ENCODE results near the gene TUBG1.
A peak's percentile ranks its signal among the peaks of the same experiment; 100 is the strongest.
"Not testable (repeated sequence)": the region's sequence is repeated elsewhere in the genome, so short reads cannot be mapped to it uniquely, and the experiment has no call there.

TUBG1 gene

DNA sequence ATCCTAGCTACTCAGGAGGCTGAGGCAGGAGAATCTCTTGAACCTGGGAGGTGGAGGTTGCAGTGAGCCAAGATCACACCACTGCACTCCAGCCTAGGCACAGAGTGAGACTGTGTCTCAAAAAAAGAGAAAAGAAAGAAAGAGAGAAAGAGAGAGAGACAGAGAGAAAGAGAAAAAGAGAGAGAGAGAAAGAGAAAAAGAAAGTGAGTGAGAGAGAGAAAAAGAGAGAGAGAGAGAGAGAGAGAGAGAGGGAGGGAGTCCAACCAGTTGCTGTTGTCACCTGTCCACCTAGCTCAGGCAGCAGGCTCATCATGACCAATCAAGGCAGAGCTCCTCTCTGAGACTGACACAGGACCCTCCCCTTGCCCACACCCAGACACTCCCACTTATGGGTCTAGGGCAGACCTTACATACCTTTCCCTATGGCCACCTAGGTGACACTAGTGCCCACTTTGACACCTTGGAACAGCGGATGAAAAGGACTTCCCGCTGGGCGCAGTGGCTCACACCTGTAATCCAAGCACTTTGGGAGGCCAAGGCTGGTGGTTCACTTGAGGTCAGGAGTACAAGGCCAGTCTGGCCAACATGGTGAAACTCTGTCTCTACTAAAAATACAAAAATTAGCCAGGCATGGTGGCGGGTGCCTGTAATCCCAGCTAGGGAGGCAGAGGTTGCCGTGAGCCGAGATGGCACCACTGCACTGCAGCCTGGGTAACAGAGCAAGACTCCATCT lies 17.7 kb downstream of the TUBG1 start:
- not testable (repeated sequence) for DNase-seq

DNA sequence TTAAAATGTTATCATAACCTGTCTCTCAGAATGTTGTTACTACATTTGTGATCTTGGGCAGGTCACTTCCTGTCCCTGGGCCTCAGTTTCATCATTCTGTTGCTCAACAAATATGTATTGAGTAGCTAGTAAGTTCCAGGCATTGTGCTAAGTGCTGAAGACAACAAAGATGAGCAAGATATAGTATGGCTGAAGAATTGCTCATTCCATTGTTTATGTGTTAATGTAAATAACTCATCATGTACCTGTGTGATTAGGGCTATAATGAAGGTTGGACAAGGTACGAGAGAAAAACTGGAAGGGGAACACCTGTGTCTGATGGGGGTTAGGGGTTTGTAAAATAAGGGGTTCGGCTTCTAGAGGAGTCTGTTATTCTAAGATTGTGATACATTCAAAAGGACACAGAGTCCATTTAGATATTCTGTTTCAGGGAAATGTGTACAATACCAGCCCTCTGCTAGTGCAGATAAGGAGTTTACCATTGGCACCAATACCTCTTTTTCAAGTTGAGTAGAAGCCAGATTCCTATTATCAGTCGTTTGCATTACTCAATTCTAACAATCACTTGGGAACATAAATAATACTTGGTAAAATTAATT lies 20.0 kb downstream of the TUBG1 start:
- DNase-seq, result no peak

DNA sequence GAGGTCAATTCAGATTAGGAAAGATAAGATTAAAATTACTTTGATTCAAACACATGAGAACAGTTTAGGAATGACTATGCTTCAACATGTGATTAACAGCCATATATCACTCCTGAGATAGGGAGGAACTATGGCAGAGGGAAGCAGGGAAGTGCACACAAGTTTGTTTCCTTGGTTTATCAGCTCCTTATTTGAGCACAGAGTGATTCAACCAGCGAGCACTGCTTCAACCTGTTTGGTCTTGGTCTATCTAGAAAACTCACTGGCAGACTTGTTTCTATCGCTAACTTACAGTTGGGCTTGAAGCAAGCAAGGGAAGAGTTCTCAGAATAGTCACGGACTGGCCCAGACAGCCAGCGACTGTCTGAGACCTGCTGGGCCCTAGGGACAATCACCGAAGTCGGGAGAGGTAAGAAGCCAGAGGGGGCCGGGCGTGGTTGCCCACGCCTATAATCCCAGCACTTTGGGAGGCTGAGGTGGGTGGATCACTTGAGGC lies 23.5 kb downstream of the TUBG1 start:
- DNase-seq, result no peak

- DNase-seq, result no peak
Observed at GRCh38 chr17:42639525-42640113, 30.1 kb downstream of the TUBG1 start.

DNA sequence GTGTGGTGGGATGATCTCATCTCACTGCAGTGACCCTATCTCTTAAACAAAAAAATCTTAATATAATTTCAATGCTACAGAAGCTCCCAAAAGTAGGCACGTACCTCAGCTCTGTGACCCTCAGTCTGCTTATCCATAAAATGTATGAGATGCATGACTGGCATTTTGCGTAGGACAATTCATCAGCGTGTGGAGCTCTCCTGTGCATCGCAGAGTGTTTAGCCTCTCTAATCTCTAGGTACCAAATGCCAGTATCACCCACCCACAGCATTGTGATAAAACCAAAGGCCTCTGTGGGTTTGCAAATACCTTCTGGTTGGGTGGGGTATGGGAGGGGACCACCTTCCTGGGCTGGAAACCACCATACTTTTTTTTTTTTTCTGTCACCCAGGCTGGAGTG lies 30.6 kb downstream of the TUBG1 start:
- DNase-seq, result no peak

- no peak for DNase-seq
Observed at GRCh38 chr17:42642336-42642735, 32.9 kb downstream of the TUBG1 start.

DNA sequence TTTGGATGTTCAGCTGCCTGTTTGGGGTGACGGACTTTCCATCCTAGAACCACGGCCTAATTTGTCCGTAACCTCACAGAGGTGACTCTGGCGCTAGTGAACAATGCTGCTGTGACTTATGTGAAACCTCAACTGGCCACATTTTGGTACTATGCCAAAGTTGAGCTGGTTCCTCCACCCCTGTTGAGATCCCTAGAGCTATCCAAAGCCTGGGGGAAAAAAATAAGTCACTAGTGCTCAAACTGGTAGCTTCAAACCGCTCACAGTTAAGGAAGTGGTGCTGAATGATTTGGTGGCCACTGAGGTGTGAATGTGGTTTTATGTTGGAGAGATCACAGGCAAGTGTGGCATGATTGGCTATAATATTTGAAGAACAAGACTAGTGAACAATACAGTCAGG lies 38.3 kb downstream of the TUBG1 start:
- DNase-seq, result no peak

- no peak for DNase-seq
Observed at GRCh38 chr17:42651392-42651791, 41.9 kb downstream of the TUBG1 start.

DNA sequence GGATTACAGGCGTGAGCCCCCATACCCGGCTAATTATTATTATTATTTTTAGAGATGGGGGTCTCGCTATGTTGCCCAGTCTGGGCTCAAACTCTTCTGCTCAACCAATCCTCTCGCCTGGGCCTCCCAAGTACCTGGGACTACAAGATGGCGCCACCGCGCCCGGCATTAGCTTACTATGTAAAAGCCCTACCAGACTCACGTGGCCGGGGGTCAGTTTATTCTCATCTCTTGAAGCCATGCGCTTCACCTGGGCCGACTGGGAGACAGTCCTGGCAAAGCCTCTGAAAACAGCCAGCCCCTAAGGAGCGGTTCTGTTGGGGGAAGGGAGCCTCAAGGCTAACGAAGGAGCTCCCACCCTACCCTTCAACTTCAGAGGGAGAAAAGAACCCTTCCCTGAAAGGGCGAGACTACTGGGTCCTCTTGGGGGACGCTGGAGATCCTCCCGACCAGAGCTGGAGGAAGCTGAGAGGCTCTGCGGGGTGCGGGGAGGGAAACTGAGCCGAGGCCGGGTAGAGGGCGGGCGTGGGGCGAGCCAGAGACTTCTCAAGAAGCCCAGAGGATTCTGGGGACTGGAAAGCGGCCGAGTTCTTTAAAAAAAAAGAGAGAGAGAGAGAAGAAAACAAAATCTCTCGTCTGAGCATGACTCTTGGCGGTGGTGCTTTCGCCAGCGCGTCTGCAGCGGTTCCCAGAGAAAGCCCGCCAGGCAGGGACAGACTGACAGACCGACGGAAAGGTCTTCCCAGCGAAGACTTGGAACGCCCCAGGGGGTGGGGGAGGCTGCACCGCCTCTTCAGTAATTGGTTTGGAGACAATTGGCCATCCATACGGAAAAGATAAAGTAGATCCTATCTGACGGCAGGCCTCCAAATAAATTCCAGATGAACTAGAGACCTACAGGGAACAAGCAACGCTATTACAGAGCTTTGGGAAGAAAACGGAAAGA lies 44.0 kb downstream of the TUBG1 start:
- no peak for DNase-seq

DNA sequence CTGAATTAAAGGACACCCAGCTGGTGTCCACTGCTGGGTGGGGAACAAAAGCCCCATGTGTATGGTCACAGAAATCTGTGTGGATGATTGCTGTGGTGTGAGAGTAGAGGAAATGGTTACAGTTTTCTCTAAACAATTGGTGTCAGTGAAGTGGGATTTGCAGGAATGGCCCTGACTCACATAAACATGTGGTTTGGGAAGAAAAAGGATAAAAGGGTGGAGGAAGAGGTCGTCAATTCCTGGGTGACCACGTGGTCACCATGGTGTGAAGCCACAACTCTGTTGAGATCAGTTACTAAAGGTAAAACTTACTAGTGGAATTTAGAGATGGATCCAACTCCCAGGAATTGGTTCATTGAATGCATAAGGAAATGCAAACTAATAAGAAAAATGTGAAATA lies 46.0 kb downstream of the TUBG1 start:
- DNase-seq, result no peak

- DNase-seq, result no peak
Observed at GRCh38 chr17:42657824-42658588, 48.5 kb downstream of the TUBG1 start.

DNA sequence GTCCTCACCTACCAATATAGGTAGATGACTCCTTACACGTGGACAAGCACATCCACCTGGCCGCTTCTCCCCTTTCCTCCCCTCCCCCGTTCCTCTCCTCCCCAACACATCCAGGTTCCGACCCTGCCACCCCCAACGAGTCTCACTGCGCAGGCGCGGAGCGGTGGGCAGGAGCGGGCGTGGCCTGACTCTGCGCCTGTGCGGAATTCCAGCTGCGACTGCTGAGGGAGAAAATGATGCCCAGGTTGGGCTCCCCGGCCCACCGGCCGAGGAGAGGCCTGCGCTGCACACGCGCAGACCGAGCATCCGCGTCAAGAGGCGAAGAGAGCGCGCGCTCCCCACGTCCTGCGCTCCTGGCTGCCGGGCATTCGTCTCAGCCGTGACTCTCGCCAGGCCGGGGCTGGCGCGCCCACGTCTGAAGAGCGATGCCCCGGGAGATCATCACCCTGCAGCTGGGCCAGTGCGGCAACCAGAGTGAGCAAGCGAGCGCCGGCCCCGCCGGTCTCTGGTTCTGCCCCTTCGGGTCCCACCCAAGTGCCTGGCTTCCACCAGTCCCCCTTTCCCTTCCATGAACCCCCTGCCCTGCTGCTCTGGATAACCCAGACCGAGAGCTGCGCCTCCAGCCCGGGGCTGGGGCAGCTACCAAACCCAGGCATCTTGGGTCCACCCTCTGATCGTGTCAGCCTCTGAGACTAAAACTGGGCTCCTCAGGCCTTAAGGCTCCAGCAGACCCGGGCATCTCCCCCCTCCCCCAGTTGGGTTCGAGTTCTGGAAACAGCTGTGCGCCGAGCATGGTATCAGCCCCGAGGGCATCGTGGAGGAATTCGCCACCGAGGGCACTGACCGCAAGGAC lies 49.8 kb downstream of the TUBG1 start, which contains the start of gene TUBG2:
Gene TUBG2 (plus strand): TSS at position 206 of the 853 bp plus-strand sequence. CDS start 220 bp downstream, at position 426.
- peak; percentile 87 for DNase-seq

- not testable (repeated sequence) for DNase-seq
Observed at GRCh38 chr17:42659932-42660274, 50.4 kb downstream of the TUBG1 start.

GRCh38 chr17:42660692-42661345 lies 51.3 kb downstream of the TUBG1 start:
- no peak for DNase-seq

Measured in T1000 (cell line).